ENCODE results near the gene THUMPD3.

The THUMPD3 gene

GRCh38 chr3:9397906-9398699 lies 35.2 kb downstream of the THUMPD3 start:
- DNase-seq, result peak; percentile 21

GRCh38 chr3:9398700-9399336 lies 36.0 kb downstream of the THUMPD3 start:
- DNase-seq, result peak; percentile 32

GRCh38 chr3:9399337-9399703 lies 36.5 kb downstream of the THUMPD3 start:
- no peak for DNase-seq

GRCh38 chr3:9399746-9400145 lies 36.9 kb downstream of the THUMPD3 start:
- DNase-seq, result no peak

GRCh38 chr3:9400616-9401015 lies 37.8 kb downstream of the THUMPD3 start:
- DNase-seq, result no peak

- no peak for DNase-seq
These were observed 39.1 kb downstream of the THUMPD3 start for GRCh38 chr3:9401986-9402385.

- no peak for DNase-seq
These were observed 39.8 kb downstream of the THUMPD3 start for GRCh38 chr3:9402410-9403228.

GRCh38 chr3:9403463-9403862 lies 40.6 kb downstream of the THUMPD3 start:
- DNase-seq, result no peak

GRCh38 chr3:9404680-9405079 lies 41.8 kb downstream of the THUMPD3 start:
- no peak for DNase-seq

GRCh38 chr3:9405756-9406155 lies 42.9 kb downstream of the THUMPD3 start:
- no peak for DNase-seq

GRCh38 chr3:9406856-9407626 lies 44.2 kb downstream of the THUMPD3 start:
- no peak for DNase-seq

- DNase-seq, result no peak
These were observed 45.2 kb downstream of the THUMPD3 start for GRCh38 chr3:9408061-9408460.

GRCh38 chr3:9408546-9408945 lies 45.7 kb downstream of the THUMPD3 start:
- DNase-seq, result no peak

- no peak for DNase-seq
These were observed 47.4 kb downstream of the THUMPD3 start for GRCh38 chr3:9409981-9410854.

GRCh38 chr3:9411302-9411701 lies 48.4 kb downstream of the THUMPD3 start:
- no peak for DNase-seq

GRCh38 chr3:9412293-9412692 lies 49.4 kb downstream of the THUMPD3 start:
- DNase-seq, result no peak

- DNase-seq, result no peak
These were observed 52.0 kb downstream of the THUMPD3 start for GRCh38 chr3:9414826-9415225.

GRCh38 chr3:9415485-9416138 lies 52.8 kb downstream of the THUMPD3 start:
- no peak for DNase-seq

GRCh38 chr3:9416139-9416780 lies 53.4 kb downstream of the THUMPD3 start:
- DNase-seq, result no peak

- DNase-seq, result no peak
These were observed 58.1 kb downstream of the THUMPD3 start for GRCh38 chr3:9420850-9421549.
